Epithelial cell of proximal tubule (primary cell): ENCODE measurements around the gene PMS2. TPM values are rescaled to one million over a fixed set of nuclear protein-coding genes. Genes with fewer than 3 reads are reported as not detected.
"Not testable (repeated sequence)": the region's sequence is repeated elsewhere in the genome, so short reads cannot be mapped to it uniquely, and the experiment has no call there.

ENCODE experiments used
- DNase-seq: peaks from one replicate; pipeline ENCODE4 v3.0.0-alpha.2; 2011; ENCODE audit warnings: low read depth
- H3K4me3 ChIP-seq: 2 replicates; pipeline ENCODE4 v1.5.1; 2011; ENCODE audit warnings: low read depth, mild to moderate bottlenecking, low read length
- CTCF ChIP-seq: conservative IDR thresholded peaks from 2 replicates; pipeline ENCODE4 v1.5.1; 2012; ENCODE audit warnings: low read depth, mild to moderate bottlenecking, low read length
- total RNA-seq: library from RNA; depleted of rRNA; stranded (reverse); fragments of >200 nt; gene quantifications from 2 replicates; pipeline ENCODE4 v1.2.3, GENCODE V29; 2015

PMS2 gene
- total RNA-seq, 1 donor from 2014 or later: 14.3 TPM

GRCh38 chr7:6012355-6013104 is 3.7 kb upstream of the PMS2 start:
- DNase-seq: no peak
- no peak overlapping the region for H3K4me3 ChIP-seq
- no peak for TF ChIP-seq CTCF

- H3K4me3 ChIP-seq: no peak overlapping the region
- DNase-seq: no peak
- no peak for TF ChIP-seq CTCF
Measured at GRCh38 chr7:6011541-6011940, 2.7 kb upstream of the PMS2 start.

- not testable (repeated sequence) for DNase-seq
- H3K4me3 ChIP-seq: peak overlapping the region; percentile 99
Measured at GRCh38 chr7:6010370-6010769, 1.5 kb upstream of the PMS2 start.

- not testable (repeated sequence) for DNase-seq
- H3K4me3 ChIP-seq: peak overlapping the region; percentile 99
Measured at GRCh38 chr7:6007835-6008590, 836 bp downstream of the PMS2 start.

GRCh38 chr7:6007386-6007785 is 1.5 kb downstream of the PMS2 start:
- H3K4me3 ChIP-seq: peak overlapping the region; percentile 99
- DNase-seq: peak; percentile 46
- no peak for TF ChIP-seq CTCF

- DNase-seq: no peak
- H3K4me3 ChIP-seq: no peak overlapping the region
- peak; percentile 68 for TF ChIP-seq CTCF
Measured at GRCh38 chr7:5997210-5997808, 11.5 kb downstream of the PMS2 start.

- H3K4me3 ChIP-seq: not testable (repeated sequence)
Measured at GRCh38 chr7:5987061-5987460, 21.8 kb downstream of the PMS2 start.

GRCh38 chr7:5979680-5980314 is 29.1 kb downstream of the PMS2 start:
- not testable (repeated sequence) for H3K4me3 ChIP-seq, DNase-seq

More at GRCh38 chr7:5987061-5987460, 21.8 kb downstream of the PMS2 start:
- DNase-seq: not testable (repeated sequence)

- not testable (repeated sequence) for DNase-seq, H3K4me3 ChIP-seq
Measured at GRCh38 chr7:5973580-5973979, 35.3 kb downstream of the PMS2 start.

GRCh38 chr7:5970347-5970911 is 38.4 kb downstream of the PMS2 start, which contains the start of gene RSPH10B:
TSS of gene RSPH10B (minus strand) at chr7:5970689. CDS start at chr7:5967116, 3,573 bp downstream.
- H3K4me3 ChIP-seq: peak within 1 kb of the TSS; percentile 26
- not testable (repeated sequence) for DNase-seq

GRCh38 chr7:5963810-5964209 is 45.0 kb downstream of the PMS2 start:
- not testable (repeated sequence) for DNase-seq, H3K4me3 ChIP-seq

- not testable (repeated sequence) for DNase-seq, H3K4me3 ChIP-seq
Measured at GRCh38 chr7:5963205-5963604, 45.6 kb downstream of the PMS2 start.

GRCh38 chr7:5934945-5935450 is 73.9 kb downstream of the PMS2 start:
- DNase-seq, H3K4me3 ChIP-seq: not testable (repeated sequence)
